ENCODE measurements around the gene MBP. TPM values are rescaled to one million over a fixed set of nuclear protein-coding genes. Genes with fewer than 3 reads are reported as not detected.
A peak's percentile ranks its signal among the peaks of the same experiment; 100 is the strongest.

The MBP gene
- total and polyA plus RNA-seq, 2 of the 13 experiments (the other 11 are each of a cell fraction or from before 2014, with no cell fraction given): 5.0 to 8.5 TPM

DNA sequence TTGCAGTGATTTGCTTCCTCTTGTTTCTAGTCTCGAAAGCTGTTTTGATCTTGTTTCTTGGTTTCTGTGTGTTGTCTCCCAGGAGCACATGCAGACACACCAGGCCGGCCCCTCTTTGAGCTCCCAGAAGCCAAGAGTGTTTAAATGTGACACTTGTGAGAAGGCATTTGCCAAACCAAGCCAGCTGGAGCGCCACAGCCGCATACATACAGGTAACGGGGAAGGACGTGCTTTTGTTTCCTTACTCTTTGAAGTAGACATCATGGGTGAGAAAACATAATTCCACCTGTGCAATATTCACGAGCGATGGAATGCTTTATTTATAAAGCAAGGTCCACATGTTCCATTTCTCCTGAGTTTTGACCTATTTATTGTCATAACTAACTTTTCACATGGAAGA, 173.0 kb downstream of the MBP start (continued):
- TF ChIP-seq, protein P1, sequence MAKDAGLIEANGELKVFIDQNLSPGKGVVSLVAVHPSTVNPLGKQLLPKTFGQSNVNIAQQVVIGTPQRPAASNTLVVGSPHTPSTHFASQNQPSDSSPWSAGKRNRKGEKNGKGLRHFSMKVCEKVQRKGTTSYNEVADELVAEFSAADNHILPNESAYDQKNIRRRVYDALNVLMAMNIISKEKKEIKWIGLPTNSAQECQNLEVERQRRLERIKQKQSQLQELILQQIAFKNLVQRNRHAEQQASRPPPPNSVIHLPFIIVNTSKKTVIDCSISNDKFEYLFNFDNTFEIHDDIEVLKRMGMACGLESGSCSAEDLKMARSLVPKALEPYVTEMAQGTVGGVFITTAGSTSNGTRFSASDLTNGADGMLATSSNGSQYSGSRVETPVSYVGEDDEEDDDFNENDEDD (CRISPR knock-in tag; IDR thresholded peaks at IDR 0.05; ENCODE audit: borderline replicate concordance): no peak

DNA sequence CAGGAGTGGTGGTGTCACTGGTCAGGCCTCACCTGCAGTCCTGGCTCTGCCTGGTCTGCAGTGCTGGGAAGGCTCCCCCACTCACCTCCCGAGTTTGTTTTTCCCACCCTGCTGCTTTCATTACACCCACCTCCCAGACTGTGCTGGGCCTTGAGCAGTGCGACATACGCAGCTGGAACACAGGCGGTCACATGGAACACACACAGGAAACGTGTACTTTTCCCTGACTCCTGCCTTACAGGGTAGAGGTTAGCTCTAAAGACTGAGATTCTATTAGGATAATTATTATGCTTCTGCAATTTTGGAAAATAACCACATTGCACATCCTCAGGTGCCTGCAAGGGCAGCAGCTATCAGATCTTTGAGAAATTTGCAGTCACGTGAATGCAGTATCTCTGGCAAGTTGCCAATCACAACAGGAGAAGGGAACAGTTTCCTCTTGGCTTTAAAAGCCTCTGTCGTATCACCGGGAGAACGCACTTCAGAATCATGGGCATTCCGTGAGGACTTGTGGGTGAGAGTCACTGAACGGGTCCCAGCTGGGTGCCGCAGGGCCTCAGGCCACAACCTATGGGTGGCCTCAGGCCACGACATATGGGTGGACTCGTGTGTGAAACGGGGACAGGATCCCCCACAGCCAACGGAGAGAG, 173.8 kb downstream of the MBP start:
- no peaks in the 10 kb centered on the region for H3K79me2 ChIP-seq (ENCODE audit: insufficient read depth, low read length)
- H3K36me3 ChIP-seq (replicated peaks in 1 of 2; ENCODE audit: control insufficient read depth in 1 of 2, insufficient read depth in 2 of 2, low read length in 2 of 2): peaks cover 8 to 20% of the 10 kb centered on the region in 2 experiments; a peak in 4 of 5 replicates
- H4K20me1 ChIP-seq (ENCODE audit: insufficient read depth, low read length): no peaks in the 10 kb centered on the region
- intact Hi-C loops (cut with micrococcal nuclease; ENCODE audit: unreplicated experiment): no loop called here
- no peak overlapping the region for H3K9ac ChIP-seq (ENCODE audit: insufficient read depth, low read depth, low read length)
- no peaks in the 10 kb centered on the region for H3K27me3 ChIP-seq (ENCODE audit: control insufficient read depth in 1 of 2, insufficient read depth in 2 of 2, low read length in 2 of 2)
- peaks cover 3% of the 10 kb centered on the region; the same call in 1 of the 2 replicates for H3K4me1 ChIP-seq (ENCODE audit: insufficient read depth, low read length)
- no TSS peak for BruUV-seq (replicated peaks)
- FAIRE-seq: no peak
- no peak overlapping the region for H3K4me2 ChIP-seq (ENCODE audit: low read depth, low read length)
- ChIA-PET CTCF (ENCODE audit: low intra/inter-chr PET ratio, low total read pairs) (no interaction called here), POLR2A (no interaction called here)
- no peak overlapping the region for H3K4me3 ChIP-seq (replicated peaks in 1 of 3; ENCODE audit: insufficient read depth in 1 of 3, low read depth in 2 of 3, low read length in 3 of 3)
- in situ Hi-C loops (cut with HindIII; ENCODE audit: extremely low pct_ligation_motif_present, low pct_unique_long_range_greater_than_20kb): no loop called here
- H2AFZ ChIP-seq (ENCODE audit: low read length): no peak overlapping the region
- H3K9me3 ChIP-seq (ENCODE audit: low read length): no peaks in the 10 kb centered on the region
- no peak overlapping the region for H3K27ac ChIP-seq (ENCODE audit: extremely low read length, insufficient read depth, low read length)
- ATAC-seq: no peak
- WGBS (ENCODE audit: low lambda C conversion rate): 99% methylated on average over 14 of the region's 16 CpGs
- no peak for DNase-seq (ENCODE audit: low spot score)
- TF ChIP-seq, protein P2, sequence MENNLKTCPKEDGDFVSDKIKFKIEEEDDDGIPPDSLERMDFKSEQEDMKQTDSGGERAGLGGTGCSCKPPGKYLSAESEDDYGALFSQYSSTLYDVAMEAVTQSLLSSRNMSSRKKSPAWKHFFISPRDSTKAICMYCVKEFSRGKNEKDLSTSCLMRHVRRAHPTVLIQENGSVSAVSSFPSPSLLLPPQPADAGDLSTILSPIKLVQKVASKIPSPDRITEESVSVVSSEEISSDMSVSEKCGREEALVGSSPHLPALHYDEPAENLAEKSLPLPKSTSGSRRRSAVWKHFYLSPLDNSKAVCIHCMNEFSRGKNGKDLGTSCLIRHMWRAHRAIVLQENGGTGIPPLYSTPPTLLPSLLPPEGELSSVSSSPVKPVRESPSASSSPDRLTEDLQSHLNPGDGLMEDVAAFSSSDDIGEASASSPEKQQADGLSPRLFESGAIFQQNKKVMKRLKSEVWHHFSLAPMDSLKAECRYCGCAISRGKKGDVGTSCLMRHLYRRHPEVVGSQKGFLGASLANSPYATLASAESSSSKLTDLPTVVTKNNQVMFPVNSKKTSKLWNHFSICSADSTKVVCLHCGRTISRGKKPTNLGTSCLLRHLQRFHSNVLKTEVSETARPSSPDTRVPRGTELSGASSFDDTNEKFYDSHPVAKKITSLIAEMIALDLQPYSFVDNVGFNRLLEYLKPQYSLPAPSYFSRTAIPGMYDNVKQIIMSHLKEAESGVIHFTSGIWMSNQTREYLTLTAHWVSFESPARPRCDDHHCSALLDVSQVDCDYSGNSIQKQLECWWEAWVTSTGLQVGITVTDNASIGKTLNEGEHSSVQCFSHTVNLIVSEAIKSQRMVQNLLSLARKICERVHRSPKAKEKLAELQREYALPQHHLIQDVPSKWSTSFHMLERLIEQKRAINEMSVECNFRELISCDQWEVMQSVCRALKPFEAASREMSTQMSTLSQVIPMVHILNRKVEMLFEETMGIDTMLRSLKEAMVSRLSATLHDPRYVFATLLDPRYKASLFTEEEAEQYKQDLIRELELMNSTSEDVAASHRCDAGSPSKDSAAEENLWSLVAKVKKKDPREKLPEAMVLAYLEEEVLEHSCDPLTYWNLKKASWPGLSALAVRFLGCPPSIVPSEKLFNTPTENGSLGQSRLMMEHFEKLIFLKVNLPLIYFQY (CRISPR knock-in tag; IDR thresholded peaks at IDR 0.05; ENCODE audit: borderline replicate concordance): no peak
- TF ChIP-seq ZBTB7A (CRISPR knock-in tag; IDR thresholded peaks at IDR 0.05): no peak
- TF ChIP-seq ZNF232 (CRISPR knock-in tag; IDR thresholded peaks at IDR 0.05; ENCODE audit: borderline replicate concordance): no peak
- TF ChIP-seq LCORL (IDR thresholded peaks at IDR 0.05): peak; percentile 71
- TF ChIP-seq LCORL (CRISPR knock-in tag; IDR thresholded peaks at IDR 0.05): no peak

Data from HepG2 (cell line).